Muscle of arm (tissue), 12 donors: Measurements from ENCODE around the gene FAM118A. TPM values are rescaled to one million over a fixed set of nuclear protein-coding genes. Genes with fewer than 3 reads are reported as not detected.
"Not testable (repeated sequence)": the region's sequence is repeated elsewhere in the genome, so short reads cannot be mapped to it uniquely, and the experiment has no call there.

ENCODE experiments used
- DNase-seq: peaks from one replicate; pipeline ENCODE4 v3.0.0-alpha.2; 2013
- polyA plus RNA-seq, 12 donors: library from polyadenylated mRNA; unstranded; fragments of 120-200 nt; gene quantifications; one replicate each; pipeline ENCODE4 v1.2.1, GENCODE V29; 2013; ENCODE audit not compliant: insufficient read length in 12 of 12

Gene FAM118A
- polyA plus RNA-seq, 12 donors = 13.0 to 121 (median 15.3) TPM; not detected in 1

GRCh38 chr22:45328822-45329529, 19.2 kb downstream of the FAM118A start:
- DNase-seq = no peak

DNA sequence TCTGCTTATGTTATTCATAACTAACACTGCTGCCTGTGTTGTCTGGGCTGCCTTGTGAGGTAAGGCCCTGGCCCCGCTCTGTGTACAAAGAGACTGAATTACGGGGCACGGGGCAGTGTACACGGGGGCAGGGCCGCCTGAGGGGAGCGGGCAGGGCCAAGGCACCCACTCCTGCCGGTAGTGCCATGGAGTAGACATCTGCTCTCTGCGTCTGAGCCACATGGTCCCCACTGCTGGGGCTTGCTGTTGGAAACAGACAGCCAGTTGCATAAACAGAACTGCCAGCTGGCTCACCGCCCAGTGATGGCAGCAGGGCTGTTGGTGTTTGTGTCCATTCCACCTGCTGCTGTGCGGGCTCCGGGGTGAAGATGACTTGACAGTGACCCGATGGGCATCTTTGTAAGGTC, 19.8 kb downstream of the FAM118A start:
- peak; percentile 52 for DNase-seq

DNA sequence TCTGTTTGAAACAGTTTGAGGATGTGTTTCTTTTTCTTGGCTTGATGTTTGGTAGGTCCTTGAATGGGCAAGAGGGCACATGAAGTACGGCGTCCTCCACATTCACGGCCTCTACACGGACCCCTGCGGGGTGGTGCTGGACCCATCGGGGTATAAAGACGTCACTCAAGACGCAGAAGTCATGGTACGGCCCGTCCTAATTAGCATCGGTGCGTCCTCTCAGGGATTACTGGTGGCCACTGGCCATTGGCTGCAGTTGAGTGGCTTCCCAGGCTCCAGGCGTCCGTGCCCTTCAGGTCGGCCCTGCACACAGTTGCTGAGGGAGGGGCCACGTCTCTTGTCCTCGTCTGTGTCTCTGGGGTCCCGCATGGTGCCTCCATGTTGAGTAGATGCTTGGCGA, 20.8 kb downstream of the FAM118A start:
- no peak for DNase-seq

DNA sequence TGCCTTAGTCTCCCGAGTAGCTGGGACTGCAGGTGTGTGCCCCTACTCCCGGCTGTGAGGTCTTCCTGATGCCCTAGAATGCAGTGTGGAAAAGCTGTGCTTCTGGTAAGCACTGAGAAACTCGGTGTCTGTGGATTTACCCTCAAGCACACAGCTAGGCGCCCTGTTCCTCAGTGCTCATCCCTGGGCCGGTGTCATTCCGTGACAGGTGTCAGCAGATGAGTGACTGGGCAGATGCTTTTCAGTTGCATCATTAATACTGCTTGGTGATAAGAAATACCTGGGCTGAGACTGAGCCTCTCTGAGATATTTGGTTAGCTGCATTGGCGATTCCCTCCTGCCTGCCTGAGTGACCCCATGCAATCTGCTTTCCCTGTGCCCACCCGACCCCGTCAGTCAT, 21.8 kb downstream of the FAM118A start:
- DNase-seq = no peak

- DNase-seq = no peak
These were observed 22.3 kb downstream of the FAM118A start for GRCh38 chr22:45332001-45332400.

DNA sequence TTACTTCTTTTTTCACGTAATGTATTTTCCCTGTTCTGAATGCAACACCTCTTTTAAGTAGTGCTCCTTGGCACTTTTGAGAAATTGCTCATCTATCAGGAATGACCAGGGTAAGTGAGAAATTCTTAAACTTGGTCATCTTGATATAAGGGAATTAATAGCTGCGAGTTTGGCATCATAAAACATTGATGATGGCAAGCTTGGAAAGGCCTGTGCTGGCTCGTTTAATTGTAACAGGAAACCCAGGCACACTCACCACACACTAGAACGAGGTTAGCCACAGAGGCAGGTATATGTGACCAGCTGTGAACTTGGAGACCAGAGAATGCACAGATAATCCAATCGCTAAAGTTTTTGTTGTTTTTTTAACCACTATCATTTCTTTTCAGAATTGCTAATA, 24.3 kb downstream of the FAM118A start:
- no peak for DNase-seq

- no peak for DNase-seq
These were observed 24.8 kb downstream of the FAM118A start for GRCh38 chr22:45334528-45334927.

DNA sequence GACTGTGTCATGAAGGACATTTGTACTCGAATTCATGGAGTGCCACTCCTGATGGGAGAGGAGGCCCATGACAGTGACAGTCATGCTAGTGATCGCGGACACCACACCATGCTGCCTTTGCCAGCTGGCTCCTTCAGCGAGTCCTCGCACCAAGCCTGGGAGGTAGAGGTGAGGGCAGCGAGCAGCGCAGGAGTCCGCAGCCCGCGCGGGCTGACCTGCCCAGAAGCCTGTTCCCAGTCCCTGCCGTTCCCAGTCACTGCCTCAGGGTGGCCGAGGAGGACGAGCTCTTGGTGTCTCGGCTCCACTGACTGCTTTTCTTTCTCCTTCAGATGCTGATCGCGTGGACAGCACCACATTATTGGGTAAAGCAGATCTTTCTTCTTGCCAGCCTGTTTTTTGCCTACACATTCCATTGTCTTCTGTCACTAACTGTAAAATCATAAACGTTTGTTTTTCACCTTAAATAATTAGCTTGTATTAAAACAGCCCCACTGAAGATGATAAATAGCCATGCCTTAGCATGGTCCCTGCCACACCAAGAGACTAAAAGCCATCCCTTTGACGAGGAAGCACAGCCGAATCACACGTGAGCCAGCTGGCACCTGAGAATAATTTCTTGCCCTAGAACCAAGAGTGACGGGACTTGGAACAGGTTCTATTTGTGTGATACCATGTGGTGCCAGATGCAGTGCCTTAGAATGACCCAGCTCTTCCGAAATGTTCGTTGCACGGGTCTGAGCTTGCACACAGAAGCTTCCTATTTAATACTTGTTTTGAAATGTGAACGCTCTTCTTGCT, 25.5 kb downstream of the FAM118A start:
- DNase-seq = no peak

GRCh38 chr22:45335854-45336522, 26.3 kb downstream of the FAM118A start:
- DNase-seq = no peak

GRCh38 chr22:45336971-45337431, 27.3 kb downstream of the FAM118A start:
- DNase-seq = peak; percentile 48

- DNase-seq = no peak
These were observed 27.8 kb downstream of the FAM118A start for GRCh38 chr22:45337536-45337935.

- no peak for DNase-seq
These were observed 29.1 kb downstream of the FAM118A start for GRCh38 chr22:45338795-45339194.

- no peak for DNase-seq
These were observed 30.6 kb downstream of the FAM118A start for GRCh38 chr22:45340323-45340722.

DNA sequence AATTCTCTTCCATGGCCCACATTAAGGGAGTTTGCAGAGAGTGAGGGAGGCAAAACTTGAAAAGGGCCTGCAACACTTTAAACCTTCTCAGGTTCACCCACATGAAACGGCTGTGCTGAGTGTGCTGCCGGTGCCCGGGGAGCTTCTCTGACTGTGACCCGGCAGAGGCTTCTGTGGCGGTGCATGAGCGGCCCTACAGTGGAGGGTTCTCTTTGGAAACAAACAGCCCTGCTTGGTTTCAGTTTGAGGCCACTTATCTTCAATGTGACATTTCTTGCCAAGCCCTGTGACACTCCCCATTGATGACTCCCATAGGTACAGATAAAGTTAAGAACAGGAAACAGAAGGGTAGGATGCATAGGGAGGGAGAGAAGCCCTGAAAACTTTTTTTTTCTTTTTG, 31.8 kb downstream of the FAM118A start:
- no peak for DNase-seq

DNA sequence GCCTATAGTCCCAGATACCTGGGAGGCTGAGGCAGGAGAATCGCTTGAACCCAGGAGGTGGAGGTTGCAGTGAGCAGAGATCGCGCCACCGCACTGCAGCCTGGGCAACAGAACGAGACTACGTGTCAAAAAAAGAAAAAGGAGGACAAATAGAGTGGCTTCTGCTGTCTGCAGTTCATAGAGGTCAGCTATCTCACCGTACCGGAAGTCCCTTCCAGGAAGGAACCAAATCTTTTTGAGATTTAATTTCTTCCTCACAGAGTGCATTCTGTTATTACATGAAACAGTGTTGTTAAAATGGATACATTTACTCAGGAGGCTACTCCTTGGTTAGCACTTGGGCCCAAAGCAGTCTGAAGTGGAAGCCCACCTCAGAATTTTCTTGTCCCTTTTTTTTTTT, 33.4 kb downstream of the FAM118A start:
- no peak for DNase-seq

- no peak for DNase-seq
These were observed 34.6 kb downstream of the FAM118A start for GRCh38 chr22:45344334-45344733.

GRCh38 chr22:45349916-45350315, 40.2 kb downstream of the FAM118A start:
- DNase-seq = no peak

DNA sequence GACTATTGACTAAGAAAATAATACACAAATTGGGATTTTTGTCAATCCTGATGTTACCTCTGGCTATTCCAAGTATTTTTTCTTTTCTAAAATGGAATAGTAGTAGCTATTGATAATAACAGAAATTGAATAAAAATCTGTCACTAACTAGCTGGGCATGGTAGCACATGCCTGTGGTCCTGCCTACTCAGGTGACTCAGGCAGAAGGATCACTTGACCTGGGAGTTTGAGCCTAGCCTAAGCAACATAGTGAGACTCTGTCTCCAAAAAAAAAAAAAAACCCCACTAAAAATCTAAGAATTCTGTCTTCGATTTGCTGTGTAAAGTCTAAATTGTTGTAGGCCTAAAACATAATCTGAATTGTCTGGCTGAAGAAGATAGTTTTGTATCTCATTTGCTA, 42.2 kb downstream of the FAM118A start:
- DNase-seq = no peak

DNA sequence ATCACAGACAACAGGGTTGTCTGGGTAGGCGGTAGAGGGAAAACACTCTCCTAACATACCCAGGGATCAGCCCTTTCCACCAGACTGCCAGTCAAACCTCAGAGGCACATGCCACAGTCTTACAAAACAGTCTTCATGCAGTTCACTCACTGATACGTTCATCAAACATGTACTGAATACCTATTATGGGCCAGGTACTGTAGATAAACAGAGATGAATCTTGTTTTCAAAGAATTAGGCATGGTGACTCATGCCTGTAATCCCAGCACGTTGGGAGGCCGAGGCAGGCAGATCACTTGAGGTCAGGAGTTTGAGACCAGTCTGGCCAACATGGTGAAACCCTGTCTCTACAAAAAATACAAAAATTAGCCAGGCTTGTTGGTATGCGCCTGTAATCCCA, 43.0 kb downstream of the FAM118A start:
- DNase-seq = not testable (repeated sequence)

DNA sequence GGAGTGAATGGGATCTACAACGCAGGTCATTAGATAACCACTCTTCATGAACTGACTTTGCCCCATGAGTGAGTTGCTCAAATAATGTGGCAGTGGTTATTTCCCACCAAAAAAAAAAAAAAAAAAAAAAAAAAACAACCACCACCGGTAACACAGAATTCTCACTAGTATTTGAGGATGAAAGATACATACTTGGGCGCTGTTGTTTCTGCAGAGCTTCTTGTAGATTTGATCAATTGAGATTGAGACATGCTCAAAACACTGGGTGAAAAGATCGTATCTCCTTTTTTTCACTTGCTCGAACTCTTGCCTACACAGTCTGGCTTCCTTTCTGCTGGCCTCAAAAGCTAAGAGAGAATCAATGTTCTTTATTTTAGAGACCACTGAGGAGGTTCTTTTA, 44.1 kb downstream of the FAM118A start:
- DNase-seq = no peak

DNA sequence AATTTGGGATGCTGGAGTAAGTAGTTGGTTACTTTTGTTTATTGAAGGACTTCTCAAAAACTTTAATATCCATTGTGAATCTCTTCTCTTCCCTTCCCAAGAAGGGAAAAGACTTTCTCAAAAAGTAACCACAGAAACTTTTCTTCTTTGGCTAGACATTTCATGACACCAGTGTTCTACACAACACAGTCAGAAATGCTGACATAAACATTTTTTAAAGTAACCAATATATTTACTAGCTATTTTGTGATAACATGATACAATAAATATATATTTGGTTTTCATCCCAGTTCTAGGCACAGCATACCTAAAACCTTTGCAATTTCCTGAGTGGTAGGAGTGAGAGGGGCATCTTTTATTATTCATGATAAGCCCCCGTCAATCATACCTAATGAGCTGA, 47.8 kb downstream of the FAM118A start:
- DNase-seq = no peak

GRCh38 chr22:45358127-45358526, 48.4 kb downstream of the FAM118A start:
- DNase-seq = no peak

DNA sequence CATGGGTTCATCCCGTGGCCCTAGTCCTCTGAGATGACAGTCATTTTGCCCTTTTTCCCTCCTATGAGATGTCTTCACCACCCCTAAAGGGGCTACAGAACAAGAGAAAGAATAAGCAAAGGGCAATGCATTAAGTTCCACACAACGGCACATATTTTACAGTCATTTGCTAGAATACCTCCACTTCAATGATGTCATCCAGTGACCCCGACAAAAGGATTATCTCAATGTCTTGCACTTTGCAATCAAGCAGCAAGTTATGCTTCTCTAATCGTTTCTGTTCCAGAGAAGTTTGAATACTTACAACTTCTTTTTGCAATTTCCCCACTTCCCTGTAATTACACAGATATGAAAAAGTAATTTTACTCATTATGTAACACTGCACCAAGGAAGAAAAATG, 49.9 kb downstream of the FAM118A start:
- DNase-seq = no peak
